ENCODE data around the gene PADI2. TPM values are rescaled to one million over a fixed set of nuclear protein-coding genes. Genes with fewer than 3 reads are reported as not detected.

The PADI2 gene
- total RNA-seq, 1 experiment from 2014 or later: 3.0 TPM

GRCh38 chr1:17024721-17025120 lies 94.5 kb downstream of the PADI2 start:
- no peak overlapping the region for H3K4ac ChIP-seq (ENCODE audit: low read depth, low read length)
- no peak for TF ChIP-seq CTCF (conservative IDR thresholded peaks at IDR 0.05)
- H2BK5ac ChIP-seq (ENCODE audit: insufficient read length, low read length): no peak overlapping the region
- H3K4me3 Mint-ChIP-seq: no peak overlapping the region
- H3T11ph ChIP-seq (ENCODE audit: low read length): no peak overlapping the region
- no peaks in the 10 kb centered on the region for H3K27me3 Mint-ChIP-seq (ENCODE audit: low read depth)
- no peaks in the 10 kb centered on the region for H3K27me3 ChIP-seq (ENCODE audit: insufficient read depth, low read length)
- H4K8ac ChIP-seq (replicated peaks; ENCODE audit: insufficient read length, low read depth, low read length): no peak overlapping the region
- DNase-seq: no peak
- H4K5ac ChIP-seq (ENCODE audit: insufficient read length, low read depth, low read length): no peak overlapping the region
- no peaks in the 10 kb centered on the region for H4K20me1 ChIP-seq (ENCODE audit: control insufficient read depth, insufficient read depth, insufficient read length)
- H3K18ac ChIP-seq (ENCODE audit: insufficient read length, low read depth, low read length): no peak overlapping the region
- H2BK15ac ChIP-seq (ENCODE audit: low read depth, low read length): no peak overlapping the region
- H3K9ac ChIP-seq (ENCODE audit: extremely low read depth, insufficient read length, low read length): no peak overlapping the region
- no peaks in the 10 kb centered on the region for H3K9me3 ChIP-seq (ENCODE audit: control insufficient read depth, low read depth, low read length)
- H4K91ac ChIP-seq (ENCODE audit: insufficient read length, low read depth, low read length): no peak overlapping the region
- peaks cover 30 to 83% (median 70%) of the 10 kb centered on the region in 3 experiments; a peak in 6 of 7 replicates for H3K36me3 Mint-ChIP-seq (ENCODE audit: insufficient read depth in 1 of 3, low read depth in 3 of 3)
- H3K79me2 ChIP-seq (ENCODE audit: insufficient read depth, low read length): no peaks in the 10 kb centered on the region
- H3K23ac ChIP-seq (ENCODE audit: insufficient read length, low read depth, low read length): no peak overlapping the region
- no peak overlapping the region for H2BK20ac ChIP-seq (ENCODE audit: low read depth, low read length, poor library complexity, severe bottlenecking)
- no peak overlapping the region for H2BK12ac ChIP-seq (ENCODE audit: insufficient read length, low read depth, low read length)
- H3K56ac ChIP-seq (ENCODE audit: insufficient read length, low read depth, low read length): no peak overlapping the region
- no peak overlapping the region for H2AFZ ChIP-seq (ENCODE audit: low read length)
- no peak overlapping the region for H3K27ac Mint-ChIP-seq
- no peaks in the 10 kb centered on the region for H3K4me1 ChIP-seq (ENCODE audit: insufficient read depth, low read length)
- H3K23me2 ChIP-seq (ENCODE audit: insufficient read length, low read depth, low read length, poor library complexity, severe bottlenecking): no peaks in the 10 kb centered on the region
- H3K14ac ChIP-seq (ENCODE audit: insufficient read depth, low read length): no peak overlapping the region
- no peak overlapping the region for H2BK120ac ChIP-seq (ENCODE audit: low read depth, low read length, poor library complexity, severe bottlenecking)
- H3K4me2 ChIP-seq (ENCODE audit: insufficient read depth, insufficient read length, low read length): no peak overlapping the region
- H3K79me1 ChIP-seq (ENCODE audit: insufficient read depth, low read depth, low read length, poor library complexity, severe bottlenecking): no peaks in the 10 kb centered on the region
- no peaks in the 10 kb centered on the region for H3K9me3 Mint-ChIP-seq
- no CpG with 5 or more reads among the region's 1 CpG for WGBS (ENCODE audit: extremely low coverage, insufficient read length, low lambda C conversion rate)
- peaks cover 0 to 5% of the 10 kb centered on the region in 2 experiments; a peak in 1 of 4 replicates for H3K4me1 Mint-ChIP-seq
- H3K27ac ChIP-seq (ENCODE audit: insufficient read length, low read depth, low read length): no peak overlapping the region
- H2AK5ac ChIP-seq (ENCODE audit: insufficient read length, low read length): no peak overlapping the region
